MM.1S (cell line): ENCODE data around the gene SGCG.

Experiments
- DNase-seq: peaks from one replicate; pipeline ENCODE4 v3.0.0-alpha.2; 2015
- H2AFZ ChIP-seq: fragments of 300-600 bp; sonication (generic); 2 replicates; pipeline ENCODE4 v1.6.0; 2016; ENCODE audit warnings: antibody characterized with exemption, low read length
- H3F3A ChIP-seq: fragments of 300-600 bp; sonication (generic); 2 replicates; pipeline ENCODE4 v1.6.1; 2016; ENCODE audit warnings: mild to moderate bottlenecking, antibody characterized with exemption, low read length, moderate library complexity, mixed read lengths; ENCODE audit not compliant: insufficient read depth
- H3K27ac ChIP-seq: fragments of 300-600 bp; sonication (generic); 2 replicates; pipeline ENCODE4 v1.5.1; 2016; ENCODE audit warnings: mild to moderate bottlenecking, low read length
- H3K27me3 ChIP-seq: fragments of 300-600 bp; sonication (generic); replicated peaks from 2 replicates; pipeline ENCODE4 v1.6.0; 2016; ENCODE audit warnings: low read length; ENCODE audit not compliant: insufficient read depth
- H3K36me3 ChIP-seq: fragments of 300-600 bp; sonication (generic); replicated peaks from 2 replicates; pipeline ENCODE4 v1.6.1; 2016; ENCODE audit warnings: mild to moderate bottlenecking, low read length, mixed read lengths; ENCODE audit not compliant: insufficient read depth
- H3K4me1 ChIP-seq: fragments of 300-600 bp; sonication (generic); 2 replicates; pipeline ENCODE4 v1.6.1; 2016; ENCODE audit warnings: low read length, mixed read lengths
- H3K4me2 ChIP-seq: fragments of 300-600 bp; sonication (generic); 2 replicates; pipeline ENCODE4 v1.6.0; 2016; ENCODE audit warnings: low read depth, low read length
- H3K4me3 ChIP-seq: fragments of 300-600 bp; sonication (generic); 2 replicates; pipeline ENCODE4 v1.5.1; 2016; ENCODE audit warnings: low read length, mixed read lengths
- H3K79me2 ChIP-seq: fragments of 300-600 bp; sonication (generic); 2 replicates; pipeline ENCODE4 v1.6.1; 2016; ENCODE audit warnings: mixed run types, low read length, mixed read lengths
- H3K9ac ChIP-seq: fragments of 300-600 bp; sonication (generic); 2 replicates; pipeline ENCODE4 v1.6.1; 2016; ENCODE audit warnings: low read length, mixed read lengths
- H3K9me2 ChIP-seq: fragments of 300-600 bp; sonication (generic); replicated peaks from 2 replicates; pipeline ENCODE4 v1.6.1; 2016; ENCODE audit warnings: mild to moderate bottlenecking, low read length, mixed read lengths; ENCODE audit not compliant: insufficient read depth
- H3K9me3 ChIP-seq: fragments of 300-600 bp; sonication (generic); replicated peaks from 2 replicates; pipeline ENCODE4 v1.6.1; 2016; ENCODE audit warnings: mild to moderate bottlenecking, low read length, mixed read lengths; ENCODE audit not compliant: insufficient read depth
- H4K20me1 ChIP-seq: fragments of 300-600 bp; sonication (generic); 2 replicates; pipeline ENCODE4 v1.6.1; 2016; ENCODE audit warnings: mild to moderate bottlenecking, low read length, moderate library complexity, mixed read lengths; ENCODE audit not compliant: insufficient read depth
- EZH2 ChIP-seq: fragments of 300-600 bp; sonication (generic); optimal IDR thresholded peaks from 2 replicates; pipeline ENCODE3; 2017; ENCODE audit warnings: low read depth, mild to moderate bottlenecking, antibody characterized with exemption, low read length, mixed read lengths
- EZH2phosphoT487 ChIP-seq: fragments of 300-600 bp; sonication (generic); IDR thresholded peaks from 2 replicates; pipeline ENCODE4 v1.6.1; 2018; ENCODE audit warnings: antibody characterized with exemption, low read length
- TF ChIP-seq, protein P1 (sequence below): fragments of 300-600 bp; sonication (generic); IDR thresholded peaks from 2 replicates; pipeline ENCODE4 v1.5.1; 2016; ENCODE audit warnings: antibody characterized with exemption, low read length, mixed read lengths

Gene SGCG

GRCh38 chr13:23267571-23267970 is 86.8 kb downstream of the SGCG start:
- Histone ChIP-seq H3F3A (no peaks in the 10 kb centered on the region), H4K20me1 (no peaks in the 10 kb centered on the region), H3K9me3 (no peaks in the 10 kb centered on the region), H3K4me2 (no peak overlapping the region), H3K4me3 (no peak overlapping the region), H3K79me2 (no peaks in the 10 kb centered on the region), H2AFZ (no peak overlapping the region), H3K9me2 (no peaks in the 10 kb centered on the region), H3K9ac (no peak overlapping the region), H3K27me3 (no peaks in the 10 kb centered on the region), H3K36me3 (no peaks in the 10 kb centered on the region), H3K4me1 (no peaks in the 10 kb centered on the region), H3K27ac (no peak overlapping the region)
- TF ChIP-seq, protein P1, sequence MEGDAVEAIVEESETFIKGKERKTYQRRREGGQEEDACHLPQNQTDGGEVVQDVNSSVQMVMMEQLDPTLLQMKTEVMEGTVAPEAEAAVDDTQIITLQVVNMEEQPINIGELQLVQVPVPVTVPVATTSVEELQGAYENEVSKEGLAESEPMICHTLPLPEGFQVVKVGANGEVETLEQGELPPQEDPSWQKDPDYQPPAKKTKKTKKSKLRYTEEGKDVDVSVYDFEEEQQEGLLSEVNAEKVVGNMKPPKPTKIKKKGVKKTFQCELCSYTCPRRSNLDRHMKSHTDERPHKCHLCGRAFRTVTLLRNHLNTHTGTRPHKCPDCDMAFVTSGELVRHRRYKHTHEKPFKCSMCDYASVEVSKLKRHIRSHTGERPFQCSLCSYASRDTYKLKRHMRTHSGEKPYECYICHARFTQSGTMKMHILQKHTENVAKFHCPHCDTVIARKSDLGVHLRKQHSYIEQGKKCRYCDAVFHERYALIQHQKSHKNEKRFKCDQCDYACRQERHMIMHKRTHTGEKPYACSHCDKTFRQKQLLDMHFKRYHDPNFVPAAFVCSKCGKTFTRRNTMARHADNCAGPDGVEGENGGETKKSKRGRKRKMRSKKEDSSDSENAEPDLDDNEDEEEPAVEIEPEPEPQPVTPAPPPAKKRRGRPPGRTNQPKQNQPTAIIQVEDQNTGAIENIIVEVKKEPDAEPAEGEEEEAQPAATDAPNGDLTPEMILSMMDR, result no peak
- no peak for TF ChIP-seq EZH2
- DNase-seq, result no peak

DNA sequence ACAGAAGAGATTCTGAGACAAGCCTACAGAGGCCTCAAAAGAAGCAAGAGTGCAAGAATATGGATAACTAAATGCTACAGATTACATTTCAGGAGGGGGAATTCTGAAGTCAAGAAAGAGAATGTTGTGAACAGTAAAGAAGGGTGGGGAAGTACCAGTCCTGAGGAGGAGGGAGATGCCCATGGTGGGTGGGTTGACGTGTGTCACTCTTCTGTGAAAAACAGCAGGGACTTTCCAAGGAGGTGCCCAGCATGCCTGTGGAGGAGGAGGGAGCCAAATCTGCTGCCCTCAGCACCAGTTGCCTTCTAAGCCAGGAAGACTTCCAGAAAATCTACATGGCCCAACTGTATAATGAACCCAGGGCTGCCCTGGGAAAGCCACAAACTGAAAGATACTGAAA is 87.7 kb downstream of the SGCG start:
- no peak for TF ChIP-seq EZH2
- TF ChIP-seq, protein P1, result no peak
- Histone ChIP-seq H3K36me3 (no peaks in the 10 kb centered on the region), H3K9me2 (no peaks in the 10 kb centered on the region), H3F3A (no peaks in the 10 kb centered on the region), H3K9ac (no peak overlapping the region), H3K79me2 (no peaks in the 10 kb centered on the region), H3K4me1 (no peaks in the 10 kb centered on the region), H2AFZ (no peak overlapping the region), H3K9me3 (no peaks in the 10 kb centered on the region), H3K4me2 (no peak overlapping the region), H3K27me3 (no peaks in the 10 kb centered on the region), H3K27ac (no peak overlapping the region), H3K4me3 (no peak overlapping the region), H4K20me1 (no peaks in the 10 kb centered on the region)
- peak; percentile 7 for DNase-seq

GRCh38 chr13:23271331-23271730 is 90.6 kb downstream of the SGCG start:
- Histone ChIP-seq H3K9ac (no peak overlapping the region), H2AFZ (no peak overlapping the region), H3K4me2 (no peak overlapping the region), H3K27ac (no peak overlapping the region), H3K4me3 (no peak overlapping the region), H3K36me3 (no peaks in the 10 kb centered on the region), H3K27me3 (no peaks in the 10 kb centered on the region), H3K9me2 (no peaks in the 10 kb centered on the region), H3K9me3 (no peaks in the 10 kb centered on the region), H3K79me2 (no peaks in the 10 kb centered on the region), H3F3A (no peaks in the 10 kb centered on the region), H3K4me1 (no peaks in the 10 kb centered on the region), H4K20me1 (no peaks in the 10 kb centered on the region)
- DNase-seq, result no peak
- TF ChIP-seq EZH2 (no peak), EZH2phosphoT487 (no peak)
- TF ChIP-seq, protein P1, result no peak

DNA sequence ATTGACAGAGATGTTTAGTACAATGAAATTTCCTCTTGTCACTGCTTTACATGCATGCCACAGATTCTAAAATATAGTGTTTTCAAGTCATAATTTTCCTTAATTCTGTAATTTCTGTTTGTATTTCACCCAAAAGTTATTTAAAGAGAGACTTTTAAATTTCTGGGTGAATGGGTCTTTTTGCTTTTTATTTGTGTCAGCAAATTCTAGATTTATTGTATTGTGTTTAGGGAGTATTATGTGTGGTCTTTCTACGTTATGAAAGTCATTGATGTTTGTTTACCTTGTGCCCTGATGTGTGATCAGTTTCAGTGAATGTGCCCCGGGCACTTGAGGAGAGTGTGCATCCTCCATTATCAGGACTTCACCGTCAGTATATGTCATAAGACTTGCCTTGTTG is 92.7 kb downstream of the SGCG start:
- no peak overlapping the region for H3K27ac ChIP-seq
- no peaks in the 10 kb centered on the region for H3K9me3 ChIP-seq
- H2AFZ ChIP-seq, result no peak overlapping the region
- H3K36me3 ChIP-seq, result no peaks in the 10 kb centered on the region
- TF ChIP-seq EZH2 (no peak), EZH2phosphoT487 (no peak)
- TF ChIP-seq, protein P1, result no peak
- no peaks in the 10 kb centered on the region for H3F3A ChIP-seq
- H3K9me2 ChIP-seq, result no peaks in the 10 kb centered on the region
- DNase-seq, result no peak
- no peaks in the 10 kb centered on the region for H4K20me1 ChIP-seq
- no peak overlapping the region for H3K4me2 ChIP-seq
- no peak overlapping the region for H3K4me3 ChIP-seq
- no peaks in the 10 kb centered on the region for H3K4me1 ChIP-seq
- no peaks in the 10 kb centered on the region for H3K27me3 ChIP-seq
- H3K9ac ChIP-seq, result no peak overlapping the region
- no peaks in the 10 kb centered on the region for H3K79me2 ChIP-seq
